Sigmoid colon (tissue), 4 donors: ENCODE measurements around the gene SNUPN.

Experiments
- CTCF ChIP-seq, 4 experiments: fragments of 450-650 bp in 3 of 4; fragments of 200-600 bp in 1 of 4; IDR thresholded peaks; one replicate each; pipeline ENCODE4 v1.5.1; 2016 to 2019; ENCODE audit warnings: antibody characterized with exemption in 4 of 4, mild to moderate bottlenecking in 3 of 4, moderate library complexity in 2 of 4
- EP300 ChIP-seq, 4 donors: sonication (generic); formaldehyde crosslinking; IDR thresholded peaks; one replicate each; pipeline ENCODE4 v1.6.1; 2017; ENCODE audit warnings: antibody characterized with exemption in 4 of 4
- POLR2AphosphoS5 ChIP-seq, 4 donors: sonication (generic); formaldehyde crosslinking; IDR thresholded peaks; one replicate each; pipeline ENCODE4 v1.6.1; 2017; ENCODE audit warnings: antibody characterized with exemption in 4 of 4

- no peak for TF ChIP-seq POLR2AphosphoS5 (IDR thresholded peaks at IDR 0.05)
- no peak for TF ChIP-seq EP300 (IDR thresholded peaks at IDR 0.05)
- TF ChIP-seq CTCF (IDR thresholded peaks at IDR 0.05), result no peak
Observed at GRCh38 chr15:75554717-75555116, 70.8 kb downstream of the SNUPN start.
